Measurements from ENCODE around the gene SLC37A2.
"Not testable (repeated sequence)": the region's sequence is repeated elsewhere in the genome, so short reads cannot be mapped to it uniquely, and the experiment has no call there.

Gene SLC37A2

GRCh38 chr11:125084761-125085231 lies 21.7 kb downstream of the SLC37A2 start:
- no peak for DNase-seq

GRCh38 chr11:125085301-125086081 lies 22.4 kb downstream of the SLC37A2 start:
- DNase-seq: no peak

- no peak for DNase-seq
Observed at GRCh38 chr11:125086633-125087296, 23.7 kb downstream of the SLC37A2 start.

- no peak for DNase-seq
Observed at GRCh38 chr11:125088123-125088522, 25.0 kb downstream of the SLC37A2 start.

GRCh38 chr11:125088576-125089455 lies 25.7 kb downstream of the SLC37A2 start:
- DNase-seq: no peak

GRCh38 chr11:125089481-125089880 lies 26.4 kb downstream of the SLC37A2 start:
- not testable (repeated sequence) for DNase-seq

GRCh38 chr11:125090151-125090550 lies 27.0 kb downstream of the SLC37A2 start:
- not testable (repeated sequence) for DNase-seq

GRCh38 chr11:125090816-125091215 lies 27.7 kb downstream of the SLC37A2 start:
- no peak for DNase-seq

GRCh38 chr11:125091247-125091876 lies 28.3 kb downstream of the SLC37A2 start:
- peak; percentile 56 for DNase-seq

- DNase-seq: no peak
Observed at GRCh38 chr11:125091877-125092664, 29.0 kb downstream of the SLC37A2 start.

GRCh38 chr11:125092669-125093068 lies 29.6 kb downstream of the SLC37A2 start:
- DNase-seq: no peak

- no peak for DNase-seq
Observed at GRCh38 chr11:125093502-125093901, 30.4 kb downstream of the SLC37A2 start.

GRCh38 chr11:125094731-125095130 lies 31.6 kb downstream of the SLC37A2 start:
- no peak for DNase-seq

- no peak for DNase-seq
Observed at GRCh38 chr11:125100136-125100535, 37.0 kb downstream of the SLC37A2 start.

GRCh38 chr11:125101596-125101995 lies 38.5 kb downstream of the SLC37A2 start:
- no peak for DNase-seq

GRCh38 chr11:125102025-125102424 lies 38.9 kb downstream of the SLC37A2 start:
- DNase-seq: no peak

GRCh38 chr11:125102510-125102909 lies 39.4 kb downstream of the SLC37A2 start:
- DNase-seq: no peak

- no peak for DNase-seq
Observed at GRCh38 chr11:125105926-125106325, 42.8 kb downstream of the SLC37A2 start.

GRCh38 chr11:125108469-125108868 lies 45.4 kb downstream of the SLC37A2 start:
- no peak for DNase-seq

GRCh38 chr11:125110506-125110905 lies 47.4 kb downstream of the SLC37A2 start:
- DNase-seq: no peak

GRCh38 chr11:125111001-125111342 lies 47.9 kb downstream of the SLC37A2 start:
- peak; percentile 69 for DNase-seq
